NOMO-1 (cell line): ENCODE data around the gene IL17A.
"Not testable (repeated sequence)": the region's sequence is repeated elsewhere in the genome, so short reads cannot be mapped to it uniquely, and the experiment has no call there.

Experiments
- DNase-seq, 2 experiments: peaks; one replicate each; lab custom pipeline; 2025; ENCODE audit not compliant: unreplicated experiment in 2 of 2; lab: John Stamatoyannopoulos, UW

The IL17A gene

GRCh38 chr6:52162940-52163908, 23.0 kb upstream of the IL17A start:
- DNase-seq, result peak in 1 of 2 experiments; percentile 57

- DNase-seq, result no peak
These were observed 21.7 kb upstream of the IL17A start for GRCh38 chr6:52164319-52165094.

- no peak for DNase-seq
These were observed 18.9 kb upstream of the IL17A start for GRCh38 chr6:52167267-52167666.

- DNase-seq, result not testable (repeated sequence)
These were observed 17.8 kb upstream of the IL17A start for GRCh38 chr6:52168351-52168750.

- DNase-seq, result no peak
These were observed 12.1 kb upstream of the IL17A start for GRCh38 chr6:52174118-52174517.

GRCh38 chr6:52176550-52176949, 9.6 kb upstream of the IL17A start:
- DNase-seq, result no peak

GRCh38 chr6:52177961-52178360, 8.2 kb upstream of the IL17A start:
- no peak for DNase-seq

GRCh38 chr6:52180787-52181558, 5.2 kb upstream of the IL17A start:
- DNase-seq, result no peak

- DNase-seq, result no peak
These were observed 3.0 kb upstream of the IL17A start for GRCh38 chr6:52183131-52183713.

GRCh38 chr6:52186480-52186879, 305 bp downstream of the IL17A start:
- DNase-seq, result no peak

GRCh38 chr6:52187098-52187497, 923 bp downstream of the IL17A start:
- DNase-seq, result no peak

- DNase-seq, result no peak
These were observed 3.8 kb downstream of the IL17A start for GRCh38 chr6:52189974-52190373.

- no peak for DNase-seq
These were observed 4.2 kb downstream of the IL17A start for GRCh38 chr6:52190409-52190808.

- DNase-seq, result no peak
These were observed 5.6 kb downstream of the IL17A start for GRCh38 chr6:52191824-52192223.

- no peak for DNase-seq
These were observed 9.7 kb downstream of the IL17A start for GRCh38 chr6:52195886-52196285.

- not testable (repeated sequence) for DNase-seq
These were observed 13.9 kb downstream of the IL17A start for GRCh38 chr6:52200088-52200487.

GRCh38 chr6:52201046-52201445, 14.9 kb downstream of the IL17A start:
- DNase-seq, result no peak

- DNase-seq, result no peak
These were observed 15.3 kb downstream of the IL17A start for GRCh38 chr6:52201493-52201892.

- DNase-seq, result no peak
These were observed 20.9 kb downstream of the IL17A start for GRCh38 chr6:52207066-52207465.

- no peak for DNase-seq
These were observed 22.4 kb downstream of the IL17A start for GRCh38 chr6:52208612-52209011.

GRCh38 chr6:52209770-52210169, 23.6 kb downstream of the IL17A start:
- no peak for DNase-seq
